ENCODE results near the gene TP53I11.

DNA sequence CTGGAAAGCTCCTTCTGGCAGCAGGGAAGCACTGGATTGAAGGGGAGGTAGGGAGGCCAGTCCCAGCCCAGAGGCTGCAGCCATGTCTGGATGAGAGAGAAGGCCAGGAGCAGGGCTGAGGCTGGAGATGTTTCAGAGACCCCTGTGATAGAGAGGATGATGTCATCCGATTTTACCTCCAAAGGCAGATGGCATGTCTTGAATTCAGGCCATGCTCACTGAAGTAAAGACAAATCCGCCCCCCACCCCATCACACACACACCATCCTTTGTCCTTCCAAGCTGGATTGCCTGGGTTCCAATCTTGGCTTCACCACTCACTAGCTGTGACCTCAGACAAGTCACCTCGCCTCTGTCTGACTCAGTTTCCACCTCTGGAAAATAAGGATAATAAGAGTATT, 47.2 kb downstream of the TP53I11 start:
- TF ChIP-seq, protein P1, sequence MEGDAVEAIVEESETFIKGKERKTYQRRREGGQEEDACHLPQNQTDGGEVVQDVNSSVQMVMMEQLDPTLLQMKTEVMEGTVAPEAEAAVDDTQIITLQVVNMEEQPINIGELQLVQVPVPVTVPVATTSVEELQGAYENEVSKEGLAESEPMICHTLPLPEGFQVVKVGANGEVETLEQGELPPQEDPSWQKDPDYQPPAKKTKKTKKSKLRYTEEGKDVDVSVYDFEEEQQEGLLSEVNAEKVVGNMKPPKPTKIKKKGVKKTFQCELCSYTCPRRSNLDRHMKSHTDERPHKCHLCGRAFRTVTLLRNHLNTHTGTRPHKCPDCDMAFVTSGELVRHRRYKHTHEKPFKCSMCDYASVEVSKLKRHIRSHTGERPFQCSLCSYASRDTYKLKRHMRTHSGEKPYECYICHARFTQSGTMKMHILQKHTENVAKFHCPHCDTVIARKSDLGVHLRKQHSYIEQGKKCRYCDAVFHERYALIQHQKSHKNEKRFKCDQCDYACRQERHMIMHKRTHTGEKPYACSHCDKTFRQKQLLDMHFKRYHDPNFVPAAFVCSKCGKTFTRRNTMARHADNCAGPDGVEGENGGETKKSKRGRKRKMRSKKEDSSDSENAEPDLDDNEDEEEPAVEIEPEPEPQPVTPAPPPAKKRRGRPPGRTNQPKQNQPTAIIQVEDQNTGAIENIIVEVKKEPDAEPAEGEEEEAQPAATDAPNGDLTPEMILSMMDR (IDR thresholded peaks at IDR 0.05; ENCODE audit: insufficient read depth, low read depth, low read length), result no peak
- TF ChIP-seq EZH2 (IDR thresholded peaks at IDR 0.05; ENCODE audit: insufficient read depth, low read length), result no peak

Measured in astrocyte (in vitro differentiated cells and primary cell).